Memory B cell (primary cell): Measurements from ENCODE around the gene RAC2.

ENCODE experiments used
- ATAC-seq: fragments of 150-1000 bp; cut with Tn5 transposase; 2 replicates; pipeline ENCODE4 v1.10.0; 2021; ENCODE audit warnings: low read depth, mild to moderate bottlenecking, moderate library complexity
- DNase-seq, 2 donors: peaks; one replicate each; pipeline ENCODE4 v3.0.0; 2022; ENCODE audit warnings: low spot score in 2 of 2
- H3K27ac Mint-ChIP-seq: one replicate; pipeline ENCODE4 v1.8.0; 2022; ENCODE audit warnings: mild to moderate bottlenecking, moderate library complexity, mixed read lengths
- H3K27me3 Mint-ChIP-seq: one replicate; pipeline ENCODE4 v1.8.0; 2022; ENCODE audit warnings: mixed read lengths
- H3K36me3 Mint-ChIP-seq: one replicate; pipeline ENCODE4 v1.8.0; 2022; ENCODE audit warnings: mild to moderate bottlenecking, mixed read lengths
- H3K4me1 Mint-ChIP-seq: one replicate; pipeline ENCODE4 v1.8.0; 2022; ENCODE audit warnings: mixed read lengths
- H3K4me3 Mint-ChIP-seq: one replicate; pipeline ENCODE4 v1.8.0; 2022; ENCODE audit warnings: mild to moderate bottlenecking, moderate library complexity, mixed read lengths
- H3K9me3 Mint-ChIP-seq: one replicate; pipeline ENCODE4 v1.8.0; 2022; ENCODE audit warnings: mixed read lengths

The RAC2 gene

GRCh38 chr22:37186228-37186996 lies 57.7 kb downstream of the RAC2 start:
- DNase-seq (peak in 1 of 2 donors; percentile 42), ATAC-seq (peak; percentile 54)
- Mint-ChIP-seq H3K27me3 (peaks cover 4% of the 10 kb centered on the region), H3K4me1 (peaks cover 10% of the 10 kb centered on the region), H3K36me3 (no peaks in the 10 kb centered on the region), H3K9me3 (no peaks in the 10 kb centered on the region), H3K27ac (no peak overlapping the region), H3K4me3 (no peak overlapping the region)

GRCh38 chr22:37185646-37186227 lies 58.3 kb downstream of the RAC2 start:
- Mint-ChIP-seq H3K9me3 (no peaks in the 10 kb centered on the region), H3K4me3 (no peak overlapping the region), H3K4me1 (peaks cover 10% of the 10 kb centered on the region), H3K27ac (no peak overlapping the region), H3K27me3 (peaks cover 5% of the 10 kb centered on the region), H3K36me3 (peaks cover 3% of the 10 kb centered on the region)
- DNase-seq (no peak), ATAC-seq (no peak)

- no peak for DNase-seq
- peaks cover 3% of the 10 kb centered on the region for H3K36me3 Mint-ChIP-seq
- peaks cover 5% of the 10 kb centered on the region for H3K27me3 Mint-ChIP-seq
- H3K4me1 Mint-ChIP-seq, result peaks cover 10% of the 10 kb centered on the region
- no peaks in the 10 kb centered on the region for H3K9me3 Mint-ChIP-seq
- no peak overlapping the region for H3K27ac Mint-ChIP-seq
- H3K4me3 Mint-ChIP-seq, result no peak overlapping the region
- no peak for ATAC-seq
Observed at GRCh38 chr22:37184816-37185541, 59.1 kb downstream of the RAC2 start.

GRCh38 chr22:37184380-37184755 lies 59.7 kb downstream of the RAC2 start:
- ATAC-seq (no peak), DNase-seq (no peak)
- Mint-ChIP-seq H3K4me3 (no peak overlapping the region), H3K36me3 (peaks cover 3% of the 10 kb centered on the region), H3K4me1 (peaks cover 8% of the 10 kb centered on the region), H3K9me3 (no peaks in the 10 kb centered on the region), H3K27me3 (peaks cover 5% of the 10 kb centered on the region), H3K27ac (no peak overlapping the region)

- ATAC-seq (no peak), DNase-seq (no peak)
- no peak overlapping the region for H3K4me3 Mint-ChIP-seq
- peaks cover 3% of the 10 kb centered on the region for H3K36me3 Mint-ChIP-seq
- H3K27me3 Mint-ChIP-seq, result peaks cover 5% of the 10 kb centered on the region
- no peaks in the 10 kb centered on the region for H3K9me3 Mint-ChIP-seq
- H3K27ac Mint-ChIP-seq, result no peak overlapping the region
- H3K4me1 Mint-ChIP-seq, result peaks cover 6% of the 10 kb centered on the region
Observed at GRCh38 chr22:37183432-37184379, 60.4 kb downstream of the RAC2 start.

- Mint-ChIP-seq H3K4me3 (no peak overlapping the region), H3K36me3 (peaks cover 3% of the 10 kb centered on the region), H3K27me3 (peaks cover 6% of the 10 kb centered on the region), H3K9me3 (no peaks in the 10 kb centered on the region), H3K27ac (no peak overlapping the region), H3K4me1 (peaks cover 7% of the 10 kb centered on the region)
- no peak for DNase-seq
- ATAC-seq, result no peak
Observed at GRCh38 chr22:37182949-37183245, 61.2 kb downstream of the RAC2 start.

- Mint-ChIP-seq H3K27me3 (peaks cover 9% of the 10 kb centered on the region), H3K36me3 (peaks cover 3% of the 10 kb centered on the region), H3K4me1 (peaks cover 12% of the 10 kb centered on the region), H3K4me3 (no peak overlapping the region), H3K9me3 (no peaks in the 10 kb centered on the region), H3K27ac (no peak overlapping the region)
- DNase-seq, result no peak
- ATAC-seq, result no peak
Observed at GRCh38 chr22:37182101-37182948, 61.7 kb downstream of the RAC2 start.

- no peak for ATAC-seq
- H3K27me3 Mint-ChIP-seq, result peaks cover 10% of the 10 kb centered on the region
- H3K4me3 Mint-ChIP-seq, result no peak overlapping the region
- peaks cover 3% of the 10 kb centered on the region for H3K36me3 Mint-ChIP-seq
- no peak overlapping the region for H3K27ac Mint-ChIP-seq
- no peaks in the 10 kb centered on the region for H3K9me3 Mint-ChIP-seq
- no peak for DNase-seq
- peaks cover 13% of the 10 kb centered on the region for H3K4me1 Mint-ChIP-seq
Observed at GRCh38 chr22:37181681-37182080, 62.4 kb downstream of the RAC2 start.

GRCh38 chr22:37180531-37181231 lies 63.4 kb downstream of the RAC2 start:
- ATAC-seq (no peak), DNase-seq (no peak)
- peaks cover 3% of the 10 kb centered on the region for H3K36me3 Mint-ChIP-seq
- peaks cover 15% of the 10 kb centered on the region for H3K4me1 Mint-ChIP-seq
- no peak overlapping the region for H3K27ac Mint-ChIP-seq
- H3K27me3 Mint-ChIP-seq, result peaks cover 14% of the 10 kb centered on the region
- H3K4me3 Mint-ChIP-seq, result no peak overlapping the region
- no peaks in the 10 kb centered on the region for H3K9me3 Mint-ChIP-seq

- H3K27ac Mint-ChIP-seq, result no peak overlapping the region
- peaks cover 12% of the 10 kb centered on the region for H3K27me3 Mint-ChIP-seq
- peaks cover 3% of the 10 kb centered on the region for H3K36me3 Mint-ChIP-seq
- ATAC-seq (no peak), DNase-seq (no peak)
- H3K9me3 Mint-ChIP-seq, result no peaks in the 10 kb centered on the region
- no peak overlapping the region for H3K4me3 Mint-ChIP-seq
- H3K4me1 Mint-ChIP-seq, result peaks cover 13% of the 10 kb centered on the region
Observed at GRCh38 chr22:37179622-37180420, 64.2 kb downstream of the RAC2 start.

GRCh38 chr22:37179126-37179470 lies 65.0 kb downstream of the RAC2 start:
- no peak for DNase-seq
- H3K27ac Mint-ChIP-seq, result no peak overlapping the region
- H3K4me3 Mint-ChIP-seq, result no peak overlapping the region
- no peak for ATAC-seq
- H3K36me3 Mint-ChIP-seq, result peaks cover 3% of the 10 kb centered on the region
- no peaks in the 10 kb centered on the region for H3K9me3 Mint-ChIP-seq
- H3K27me3 Mint-ChIP-seq, result peaks cover 15% of the 10 kb centered on the region
- peaks cover 13% of the 10 kb centered on the region for H3K4me1 Mint-ChIP-seq

GRCh38 chr22:37178350-37179125 lies 65.5 kb downstream of the RAC2 start:
- ATAC-seq, result no peak
- DNase-seq, result no peak
- H3K27ac Mint-ChIP-seq, result no peak overlapping the region
- H3K9me3 Mint-ChIP-seq, result no peaks in the 10 kb centered on the region
- H3K27me3 Mint-ChIP-seq, result peaks cover 15% of the 10 kb centered on the region
- H3K4me1 Mint-ChIP-seq, result peaks cover 13% of the 10 kb centered on the region
- no peak overlapping the region for H3K4me3 Mint-ChIP-seq
- peaks cover 3% of the 10 kb centered on the region for H3K36me3 Mint-ChIP-seq
